GM06990 (cell line): ENCODE data around the gene ZNF32.

Experiments
- DNase-seq: peaks from one replicate; pipeline ENCODE4 v3.0.0-alpha.2; 2011; ENCODE audit not compliant: insufficient read length; ENCODE audit errors: extremely low read depth
- H3K27me3 ChIP-seq: replicated peaks from 2 replicates; pipeline ENCODE4 v1.6.0; 2011; ENCODE audit warnings: low read length; ENCODE audit not compliant: control insufficient read depth, insufficient read depth
- H3K36me3 ChIP-seq: 2 replicates; pipeline ENCODE4 v1.5.1; 2011; ENCODE audit warnings: low read length; ENCODE audit not compliant: control insufficient read depth, insufficient read depth
- H3K4me3 ChIP-seq: replicated peaks from 2 replicates; pipeline ENCODE4 v1.5.1; 2011; ENCODE audit warnings: low read depth, mild to moderate bottlenecking, control low read depth, low read length
- CTCF ChIP-seq: IDR thresholded peaks from 2 replicates; pipeline ENCODE4 v1.5.1; 2011; ENCODE audit warnings: low read length, control low read depth, mild to moderate bottlenecking, inconsistent platforms; ENCODE audit not compliant: insufficient read depth, poor library complexity, severe bottlenecking

The ZNF32 gene

GRCh38 chr10:43596546-43596945 is 52.1 kb downstream of the ZNF32 start:
- no peak overlapping the region for H3K4me3 ChIP-seq
- no peaks in the 10 kb centered on the region for H3K36me3 ChIP-seq
- TF ChIP-seq CTCF = no peak
- DNase-seq = no peak
- H3K27me3 ChIP-seq = no peaks in the 10 kb centered on the region

- Histone ChIP-seq H3K27me3 (no peaks in the 10 kb centered on the region), H3K4me3 (peak overlapping the region; percentile 1), H3K36me3 (no peaks in the 10 kb centered on the region)
- no peak for DNase-seq
- no peak for TF ChIP-seq CTCF
Observed at GRCh38 chr10:43595739-43596298, 52.9 kb downstream of the ZNF32 start.

GRCh38 chr10:43594944-43595589 is 53.6 kb downstream of the ZNF32 start:
- H3K4me3 ChIP-seq = peak overlapping the region; percentile 26
- H3K36me3 ChIP-seq = no peaks in the 10 kb centered on the region
- TF ChIP-seq CTCF = no peak
- DNase-seq = peak; percentile 63
- no peaks in the 10 kb centered on the region for H3K27me3 ChIP-seq
